HEK293 (cell line): Measurements from ENCODE around the gene PTPRG.

ENCODE experiments used
- BCL11A ChIP-seq: fragments of 450-650 bp; formaldehyde crosslinking; IDR thresholded peaks from 2 replicates; pipeline ENCODE4 v1.5.1; 2016; ENCODE audit warnings: low read depth, missing biosample characterization, missing genetic modification characterization
- HIC1 ChIP-seq: fragments of 450-650 bp; formaldehyde crosslinking; IDR thresholded peaks from 2 replicates; pipeline ENCODE4 v1.5.1; 2016; ENCODE audit warnings: missing biosample characterization, missing genetic modification characterization
- HOXA7 ChIP-seq: sonication (generic); formaldehyde crosslinking; IDR thresholded peaks from 2 replicates; pipeline ENCODE4 v1.8.1; 2022; ENCODE audit warnings: missing genetic modification reagents, borderline replicate concordance
- PATZ1 ChIP-seq: fragments of 450-650 bp; formaldehyde crosslinking; IDR thresholded peaks from 2 replicates; pipeline ENCODE4 v1.5.1; 2016; ENCODE audit warnings: missing biosample characterization, missing genetic modification characterization
- TRIM28 ChIP-seq: IDR thresholded peaks from 2 replicates; pipeline ENCODE4 v1.6.1; 2011; ENCODE audit warnings: low read length, control low read depth, borderline replicate concordance
- TSHZ1 ChIP-seq: fragments of 450-650 bp; formaldehyde crosslinking; IDR thresholded peaks from 2 replicates; pipeline ENCODE4 v1.5.1; 2016; ENCODE audit warnings: missing biosample characterization, missing genetic modification characterization, borderline replicate concordance
- ZBTB10 ChIP-seq: fragments of 450-650 bp; formaldehyde crosslinking; IDR thresholded peaks from 2 replicates; pipeline ENCODE4 v1.5.1; 2016; ENCODE audit warnings: missing biosample characterization, missing genetic modification characterization
- ZNF157 ChIP-seq: fragments of 450-650 bp; formaldehyde crosslinking; IDR thresholded peaks from 2 replicates; pipeline ENCODE4 v1.5.1; 2016; ENCODE audit warnings: missing biosample characterization, missing genetic modification characterization
- ZNF24 ChIP-seq: fragments of 450-650 bp; formaldehyde crosslinking; IDR thresholded peaks from 2 replicates; pipeline ENCODE4 v1.5.1; 2016; ENCODE audit warnings: missing biosample characterization, missing genetic modification characterization
- ZNF274 ChIP-seq, 2 experiments: fragments of 200-500 bp in 1 of 2; fragments of 450-650 bp in 1 of 2; sonication (Bioruptor generic) in 1 of 2; formaldehyde crosslinking in 1 of 2; IDR thresholded peaks; 2 replicates each; pipeline versions ENCODE4 v1.5.1 to v1.6.1; 2014 to 2016; ENCODE audit warnings: borderline replicate concordance in 1 of 2, inconsistent platforms in 1 of 2, low read length in 1 of 2, missing biosample characterization in 1 of 2, missing genetic modification characterization in 1 of 2
- ZNF362 ChIP-seq: fragments of 450-650 bp; formaldehyde crosslinking; IDR thresholded peaks from 2 replicates; pipeline ENCODE4 v1.5.1; 2016; ENCODE audit warnings: missing biosample characterization, missing genetic modification characterization
- ZNF366 ChIP-seq: fragments of 450-650 bp; formaldehyde crosslinking; conservative IDR thresholded peaks from 2 replicates; pipeline ENCODE4 v1.5.1; 2016; ENCODE audit warnings: missing biosample characterization, missing genetic modification characterization
- ZNF423 ChIP-seq: fragments of 450-650 bp; formaldehyde crosslinking; IDR thresholded peaks from 2 replicates; pipeline ENCODE4 v1.5.1; 2016; ENCODE audit warnings: missing biosample characterization, missing genetic modification characterization
- ZNF518A ChIP-seq: fragments of 450-650 bp; formaldehyde crosslinking; conservative IDR thresholded peaks from 2 replicates; pipeline ENCODE4 v1.5.1; 2016; ENCODE audit warnings: low read depth, missing biosample characterization, missing genetic modification characterization
- ZNF596 ChIP-seq: fragments of 450-650 bp; IDR thresholded peaks from 2 replicates; pipeline ENCODE4 v1.5.0; 2018; ENCODE audit warnings: missing biosample characterization, mild to moderate bottlenecking, missing genetic modification characterization, moderate library complexity
- ZNF600 ChIP-seq: fragments of 450-650 bp; formaldehyde crosslinking; IDR thresholded peaks from 2 replicates; pipeline ENCODE4 v1.5.1; 2016; ENCODE audit warnings: missing biosample characterization, missing genetic modification characterization
- ZNF629 ChIP-seq: fragments of 450-650 bp; formaldehyde crosslinking; IDR thresholded peaks from 2 replicates; pipeline ENCODE4 v1.5.1; 2017; ENCODE audit warnings: missing biosample characterization, missing genetic modification characterization
- ZNF791 ChIP-seq: fragments of 450-650 bp; formaldehyde crosslinking; IDR thresholded peaks from 2 replicates; pipeline ENCODE4 v1.5.1; 2016; ENCODE audit warnings: missing biosample characterization, missing genetic modification characterization
- ZSCAN30 ChIP-seq: fragments of 450-650 bp; IDR thresholded peaks from 2 replicates; pipeline ENCODE4 v1.5.1; 2018; ENCODE audit warnings: missing biosample characterization, mild to moderate bottlenecking, missing genetic modification characterization, moderate library complexity

Gene PTPRG

GRCh38 chr3:61632568-61633175 is 71.3 kb downstream of the PTPRG start (continued):
- TF ChIP-seq HIC1 (tag by site-specific recombination) (no peak), ZSCAN30 (tag by site-specific recombination) (no peak), PATZ1 (tag by site-specific recombination) (peak; percentile 57), ZNF24 (tag by site-specific recombination) (peak; percentile 48; the same call in 1 of the 2 replicates), ZNF518A (tag by site-specific recombination) (no peak; the same call in 1 of the 2 replicates), ZNF366 (tag by site-specific recombination) (no peak), BCL11A (tag by site-specific recombination) (no peak), ZNF157 (tag by site-specific recombination) (no peak), TSHZ1 (no peak), ZNF596 (no peak), TRIM28 (no peak), ZNF362 (tag by site-specific recombination) (no peak), ZNF423 (tag by site-specific recombination) (no peak), ZNF274 (IDR thresholded peaks at IDR 0.05; ENCODE audit: low read length) (no peak), ZNF274 (tag by site-specific recombination; IDR thresholded peaks at IDR 0.05; ENCODE audit: borderline replicate concordance) (no peak), ZBTB10 (tag by site-specific recombination) (no peak), ZNF791 (tag by site-specific recombination) (no peak), HOXA7 (no peak), ZNF629 (peak; percentile 84), ZNF600 (peak; percentile 85)
